PC-3 (cell line): ENCODE results near the gene AMER3. TPM values are rescaled to one million over a fixed set of nuclear protein-coding genes. Genes with fewer than 3 reads are reported as not detected.
A peak's percentile ranks its signal among the peaks of the same experiment; 100 is the strongest.

ENCODE experiments used
- ATAC-seq: fragments of 200-7000 bp; cut with Tn5 transposase; 2 replicates; pipeline ENCODE4 v1.9.1; 2020; ENCODE audit warnings: mild to moderate bottlenecking, moderate library complexity
- BruUV-seq: library from RNA; stranded (reverse); fragments of 400-500 nt; replicated peaks from 2 replicates; lab custom pipeline; 2021; lab: Mats Ljungman, UMichigan
- CTCF ChIA-PET: fragments of 300-600 bp; sonication (Branson Sonifier 250); formaldehyde crosslinking; loops from one replicate; lab custom pipeline; 2022; ENCODE audit warnings: antibody characterized with exemption; lab: Charles Lee
- POLR2A ChIA-PET: fragments of 300-600 bp; sonication (Branson Sonifier 250); formaldehyde crosslinking; loops from one replicate; lab custom pipeline; 2022; ENCODE audit warnings: antibody characterized with exemption; ENCODE audit not compliant: unreplicated experiment; lab: Charles Lee
- DNase-seq: peaks from one replicate; pipeline ENCODE4 v3.0.0-alpha.2; 2015
- H2AFZ ChIP-seq: fragments of 300-600 bp; sonication (generic); 2 replicates; pipeline ENCODE4 v1.6.0; 2016; ENCODE audit warnings: antibody characterized with exemption, low read length
- H3F3A ChIP-seq: fragments of 300-600 bp; sonication (generic); one replicate; pipeline ENCODE4 v1.6.0; 2017; ENCODE audit warnings: antibody characterized with exemption, low read length, control low read depth, mild to moderate bottlenecking; ENCODE audit not compliant: unreplicated experiment
- H3K27ac ChIP-seq: fragments of 300-600 bp; sonication (generic); 2 replicates; pipeline ENCODE4 v1.5.1; 2016; ENCODE audit warnings: mild to moderate bottlenecking, low read length
- H3K27me3 ChIP-seq: fragments of 300-600 bp; sonication (generic); 2 replicates; pipeline ENCODE4 v1.6.1; 2016; ENCODE audit warnings: low read length, mixed read lengths
- H3K36me3 ChIP-seq: fragments of 300-600 bp; sonication (generic); 2 replicates; pipeline ENCODE4 v1.6.1; 2016; ENCODE audit warnings: low read depth, mixed run types, low read length, mixed read lengths
- H3K4me1 ChIP-seq: fragments of 300-600 bp; sonication (generic); 2 replicates; pipeline ENCODE4 v1.5.1; 2016; ENCODE audit warnings: low read length; ENCODE audit not compliant: insufficient read depth
- H3K4me2 ChIP-seq: fragments of 300-600 bp; sonication (generic); 2 replicates; pipeline ENCODE4 v1.6.0; 2016; ENCODE audit warnings: low read length
- H3K4me3 ChIP-seq: fragments of 300-600 bp; sonication (generic); 2 replicates; pipeline ENCODE4 v1.5.1; 2016; ENCODE audit warnings: mild to moderate bottlenecking, low read length, mixed read lengths
- H3K79me2 ChIP-seq: fragments of 300-600 bp; sonication (generic); 2 replicates; pipeline ENCODE4 v1.6.1; 2017; ENCODE audit warnings: low read length, mixed read lengths
- H3K9ac ChIP-seq: fragments of 300-600 bp; sonication (generic); 2 replicates; pipeline ENCODE4 v1.6.0; 2016; ENCODE audit warnings: mild to moderate bottlenecking, low read length
- H3K9me2 ChIP-seq: fragments of 300-600 bp; sonication (generic); replicated peaks from 2 replicates; pipeline ENCODE4 v1.6.1; 2016; ENCODE audit warnings: mixed run types, low read length, mixed read lengths
- H3K9me3 ChIP-seq: fragments of 300-600 bp; sonication (generic); 2 replicates; pipeline ENCODE4 v1.6.1; 2016; ENCODE audit warnings: low read length, mixed read lengths
- H4K20me1 ChIP-seq: fragments of 300-600 bp; sonication (generic); 2 replicates; pipeline ENCODE4 v1.6.1; 2016; ENCODE audit warnings: low read length, mixed read lengths
- CTCF ChIP-seq: fragments of 300-600 bp; sonication (generic); conservative IDR thresholded peaks from 2 replicates; pipeline ENCODE4 v1.5.1; 2017; ENCODE audit warnings: antibody characterized with exemption, low read depth, mild to moderate bottlenecking, low read length
- EZH2 ChIP-seq: fragments of 300-600 bp; sonication (generic); IDR thresholded peaks from one replicate; pipeline ENCODE4 v1.6.1; 2017; ENCODE audit warnings: antibody characterized with exemption, mild to moderate bottlenecking, low read length; ENCODE audit not compliant: unreplicated experiment
- EZH2phosphoT487 ChIP-seq: fragments of 300-600 bp; sonication (generic); IDR thresholded peaks from 2 replicates; pipeline ENCODE4 v1.6.1; 2018; ENCODE audit warnings: mild to moderate bottlenecking, antibody characterized with exemption, low read length, borderline replicate concordance
- intact Hi-C: fragments of 100-400 bp; cut with micrococcal nuclease; formaldehyde crosslinking; loops from 2 replicates; pipeline ENCODE4 v1.9.0; 2023
- total RNA-seq: library from RNA; depleted of rRNA; stranded (reverse); fragments of >200 nt; gene quantifications from 2 replicates; pipeline ENCODE4 v1.2.3, GENCODE V29; 2014

Gene AMER3
- total RNA-seq, 1 experiment from 2014 or later: not detected

GRCh38 chr2:130726614-130727180 lies 28.6 kb upstream of the AMER3 start:
- CTCF ChIA-PET: no interaction called here
- Histone ChIP-seq H3K27ac (no peak overlapping the region), H4K20me1 (no peaks in the 10 kb centered on the region), H3K9ac (peak overlapping the region; percentile 60), H2AFZ (peak overlapping the region; percentile 94), H3K4me2 (peak overlapping the region; percentile 94), H3K36me3 (no peaks in the 10 kb centered on the region), H3K4me1 (peaks cover 9% of the 10 kb centered on the region), H3K27me3 (peaks cover 9% of the 10 kb centered on the region; the same call in 1 of the 2 replicates), H3K79me2 (no peaks in the 10 kb centered on the region), H3F3A (no peaks in the 10 kb centered on the region), H3K9me3 (no peaks in the 10 kb centered on the region), H3K4me3 (peak overlapping the region; percentile 75), H3K9me2 (no peaks in the 10 kb centered on the region)
- no peak for DNase-seq
- ATAC-seq: peak; percentile 6
- TF ChIP-seq EZH2phosphoT487: no peak
- TF ChIP-seq CTCF: no peak
- TF ChIP-seq EZH2: no peak
- BruUV-seq: no TSS peak
- POLR2A ChIA-PET: no interaction called here
- intact Hi-C loops: no loop called here

DNA sequence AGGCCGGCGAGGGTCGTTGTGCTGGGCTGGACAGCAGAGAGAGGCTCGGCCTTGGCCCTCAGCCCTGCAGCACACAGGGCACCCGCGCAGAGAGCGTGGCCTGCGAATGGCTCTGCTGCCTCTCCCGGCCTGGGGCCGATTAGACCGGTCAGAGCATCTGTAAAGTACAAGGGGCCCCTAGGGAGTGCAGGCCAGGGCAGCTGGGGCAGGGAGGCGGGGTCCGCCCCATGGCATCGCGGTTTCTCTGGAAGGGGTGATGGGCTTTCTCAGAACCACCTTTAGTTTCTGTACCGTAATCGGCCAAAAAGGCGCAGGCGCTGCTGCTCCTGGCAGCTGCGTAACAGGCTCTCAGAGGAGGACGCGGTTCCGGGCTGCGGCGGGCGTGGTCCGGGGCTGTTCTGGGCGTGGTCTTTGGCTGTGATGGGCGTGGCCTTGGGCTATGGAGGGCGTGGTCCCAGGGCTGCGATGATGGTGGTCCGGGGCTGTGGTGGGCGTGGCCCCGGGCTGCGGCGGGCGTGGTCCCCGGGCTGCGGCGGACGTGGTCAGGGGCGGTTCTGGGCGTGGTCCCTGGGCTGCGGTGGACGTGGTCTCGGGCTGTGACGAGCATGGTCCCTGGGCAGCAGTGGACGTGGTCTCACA lies 27.9 kb upstream of the AMER3 start:
- no peak overlapping the region for H3K27ac ChIP-seq
- no peaks in the 10 kb centered on the region for H3K9me2 ChIP-seq
- no peaks in the 10 kb centered on the region for H3K9me3 ChIP-seq
- peak overlapping the region; percentile 94 for H2AFZ ChIP-seq
- no peaks in the 10 kb centered on the region for H3F3A ChIP-seq
- peak overlapping the region; percentile 75 for H3K4me3 ChIP-seq
- ATAC-seq (peak; percentile 93), DNase-seq (peak; percentile 78)
- H3K79me2 ChIP-seq: no peaks in the 10 kb centered on the region
- TSS peak; percentile 46 for BruUV-seq
- H4K20me1 ChIP-seq: no peaks in the 10 kb centered on the region
- POLR2A ChIA-PET: no interaction called here
- peak overlapping the region; percentile 60 for H3K9ac ChIP-seq
- no peaks in the 10 kb centered on the region for H3K36me3 ChIP-seq
- peak overlapping the region; percentile 94 for H3K4me2 ChIP-seq
- CTCF ChIA-PET: no interaction called here
- peaks cover 13% of the 10 kb centered on the region; the same call in 1 of the 2 replicates for H3K27me3 ChIP-seq
- TF ChIP-seq EZH2phosphoT487 (no peak), CTCF (no peak), EZH2 (no peak)
- intact Hi-C loops: no loop called here
- peaks cover 9% of the 10 kb centered on the region for H3K4me1 ChIP-seq

DNA sequence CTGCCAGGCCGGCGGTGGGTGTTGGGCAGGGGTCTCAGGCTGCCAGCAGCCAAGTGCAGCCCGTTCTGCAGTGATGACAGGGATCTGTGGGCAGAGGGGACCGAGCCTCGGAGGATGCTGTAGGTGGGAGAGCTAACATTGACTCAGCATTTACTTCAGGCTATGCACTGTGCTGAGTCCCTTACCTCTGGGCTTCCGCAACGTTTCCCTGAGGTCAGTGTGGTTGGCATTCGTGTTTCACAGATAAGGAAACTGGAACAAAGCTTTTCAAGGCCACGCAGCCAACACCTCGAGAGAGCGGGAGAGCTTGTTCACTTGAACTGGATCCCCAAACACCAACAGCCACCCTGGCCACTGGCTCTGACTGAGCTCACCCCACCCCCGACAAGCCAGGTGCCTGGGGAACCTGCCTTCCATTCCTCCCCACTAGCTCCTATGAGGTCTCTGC lies 27.3 kb upstream of the AMER3 start:
- Histone ChIP-seq H3K4me1 (peaks cover 9% of the 10 kb centered on the region), H3F3A (no peaks in the 10 kb centered on the region), H3K4me3 (peak overlapping the region; percentile 75), H3K9ac (no peak overlapping the region), H3K27ac (no peak overlapping the region), H3K9me2 (no peaks in the 10 kb centered on the region), H3K9me3 (no peaks in the 10 kb centered on the region), H3K79me2 (no peaks in the 10 kb centered on the region), H3K36me3 (no peaks in the 10 kb centered on the region), H4K20me1 (no peaks in the 10 kb centered on the region), H2AFZ (peak overlapping the region; percentile 94), H3K27me3 (peaks cover 14% of the 10 kb centered on the region), H3K4me2 (peak overlapping the region; percentile 94)
- intact Hi-C loops: no loop called here
- no TSS peak for BruUV-seq
- ChIA-PET POLR2A (no interaction called here), CTCF (no interaction called here)
- DNase-seq (peak; percentile 8), ATAC-seq (peak; percentile 42)
- TF ChIP-seq EZH2 (no peak), CTCF (no peak), EZH2phosphoT487 (no peak)
